ENCODE data around the gene CPVL.

DNA sequence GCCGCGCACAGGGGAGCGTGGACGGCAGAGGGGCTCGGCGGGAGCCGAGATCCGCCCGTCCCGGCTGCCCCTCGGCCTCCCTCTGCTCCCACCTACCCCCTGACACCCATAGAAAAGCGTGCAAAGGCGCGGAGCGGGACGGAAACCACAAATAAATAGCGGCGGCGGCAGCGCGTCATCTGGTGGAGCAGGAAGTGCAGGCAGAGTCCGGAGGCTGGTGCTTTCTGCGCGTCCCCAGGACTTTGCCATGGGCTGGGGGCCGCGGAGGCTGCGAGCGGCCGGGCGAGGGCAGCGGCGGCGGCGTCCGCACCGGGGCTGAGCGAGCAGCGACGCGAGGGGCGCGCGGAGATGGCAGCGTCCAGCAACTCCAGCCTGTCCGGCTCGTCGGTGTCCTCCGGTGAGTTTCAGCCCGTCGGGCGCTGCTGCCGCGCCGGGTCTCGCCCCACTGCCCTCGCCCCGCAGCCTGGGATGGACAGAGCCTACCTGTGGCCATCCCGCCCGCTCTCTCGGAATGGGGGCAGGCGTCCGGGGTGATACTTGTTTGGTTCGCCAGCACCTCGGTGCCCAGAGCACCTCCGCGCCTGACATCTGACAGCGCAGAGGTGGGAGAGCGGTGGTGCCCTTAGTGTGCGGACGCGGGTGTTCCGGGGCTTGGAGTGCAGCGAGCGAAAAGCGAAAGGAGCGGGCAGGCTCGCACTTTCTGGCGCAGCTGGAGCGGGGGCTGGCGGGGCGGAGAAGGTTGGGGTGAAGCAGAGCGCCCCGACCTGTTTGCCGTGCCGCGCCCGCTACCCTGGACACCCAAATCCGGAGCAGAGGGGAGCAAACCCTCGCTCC, 48.5 kb upstream of the CPVL start, which contains the start of gene CHN2:
- TF ChIP-seq MYC (IDR thresholded peaks at IDR 0.05; ENCODE audit: borderline replicate concordance, low read length) (no peak), EP300 (IDR thresholded peaks at IDR 0.05) (no peak), FOSL2 (IDR thresholded peaks at IDR 0.05) (no peak), FOSL2 (CRISPR knock-in tag; IDR thresholded peaks at IDR 0.05) (no peak), CEBPB (IDR thresholded peaks at IDR 0.05) (no peak), HDAC2 (IDR thresholded peaks at IDR 0.05) (no peak), CBX8 (IDR thresholded peaks at IDR 0.05) (no peak), JUNB (IDR thresholded peaks at IDR 0.05) (no peak)
- TF ChIP-seq, protein P1, sequence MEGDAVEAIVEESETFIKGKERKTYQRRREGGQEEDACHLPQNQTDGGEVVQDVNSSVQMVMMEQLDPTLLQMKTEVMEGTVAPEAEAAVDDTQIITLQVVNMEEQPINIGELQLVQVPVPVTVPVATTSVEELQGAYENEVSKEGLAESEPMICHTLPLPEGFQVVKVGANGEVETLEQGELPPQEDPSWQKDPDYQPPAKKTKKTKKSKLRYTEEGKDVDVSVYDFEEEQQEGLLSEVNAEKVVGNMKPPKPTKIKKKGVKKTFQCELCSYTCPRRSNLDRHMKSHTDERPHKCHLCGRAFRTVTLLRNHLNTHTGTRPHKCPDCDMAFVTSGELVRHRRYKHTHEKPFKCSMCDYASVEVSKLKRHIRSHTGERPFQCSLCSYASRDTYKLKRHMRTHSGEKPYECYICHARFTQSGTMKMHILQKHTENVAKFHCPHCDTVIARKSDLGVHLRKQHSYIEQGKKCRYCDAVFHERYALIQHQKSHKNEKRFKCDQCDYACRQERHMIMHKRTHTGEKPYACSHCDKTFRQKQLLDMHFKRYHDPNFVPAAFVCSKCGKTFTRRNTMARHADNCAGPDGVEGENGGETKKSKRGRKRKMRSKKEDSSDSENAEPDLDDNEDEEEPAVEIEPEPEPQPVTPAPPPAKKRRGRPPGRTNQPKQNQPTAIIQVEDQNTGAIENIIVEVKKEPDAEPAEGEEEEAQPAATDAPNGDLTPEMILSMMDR (IDR thresholded peaks at IDR 0.05) = no peak
- TF ChIP-seq, protein P2, sequence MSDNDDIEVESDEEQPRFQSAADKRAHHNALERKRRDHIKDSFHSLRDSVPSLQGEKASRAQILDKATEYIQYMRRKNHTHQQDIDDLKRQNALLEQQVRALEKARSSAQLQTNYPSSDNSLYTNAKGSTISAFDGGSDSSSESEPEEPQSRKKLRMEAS (IDR thresholded peaks at IDR 0.05) = no peak
- TF ChIP-seq, protein P3, sequence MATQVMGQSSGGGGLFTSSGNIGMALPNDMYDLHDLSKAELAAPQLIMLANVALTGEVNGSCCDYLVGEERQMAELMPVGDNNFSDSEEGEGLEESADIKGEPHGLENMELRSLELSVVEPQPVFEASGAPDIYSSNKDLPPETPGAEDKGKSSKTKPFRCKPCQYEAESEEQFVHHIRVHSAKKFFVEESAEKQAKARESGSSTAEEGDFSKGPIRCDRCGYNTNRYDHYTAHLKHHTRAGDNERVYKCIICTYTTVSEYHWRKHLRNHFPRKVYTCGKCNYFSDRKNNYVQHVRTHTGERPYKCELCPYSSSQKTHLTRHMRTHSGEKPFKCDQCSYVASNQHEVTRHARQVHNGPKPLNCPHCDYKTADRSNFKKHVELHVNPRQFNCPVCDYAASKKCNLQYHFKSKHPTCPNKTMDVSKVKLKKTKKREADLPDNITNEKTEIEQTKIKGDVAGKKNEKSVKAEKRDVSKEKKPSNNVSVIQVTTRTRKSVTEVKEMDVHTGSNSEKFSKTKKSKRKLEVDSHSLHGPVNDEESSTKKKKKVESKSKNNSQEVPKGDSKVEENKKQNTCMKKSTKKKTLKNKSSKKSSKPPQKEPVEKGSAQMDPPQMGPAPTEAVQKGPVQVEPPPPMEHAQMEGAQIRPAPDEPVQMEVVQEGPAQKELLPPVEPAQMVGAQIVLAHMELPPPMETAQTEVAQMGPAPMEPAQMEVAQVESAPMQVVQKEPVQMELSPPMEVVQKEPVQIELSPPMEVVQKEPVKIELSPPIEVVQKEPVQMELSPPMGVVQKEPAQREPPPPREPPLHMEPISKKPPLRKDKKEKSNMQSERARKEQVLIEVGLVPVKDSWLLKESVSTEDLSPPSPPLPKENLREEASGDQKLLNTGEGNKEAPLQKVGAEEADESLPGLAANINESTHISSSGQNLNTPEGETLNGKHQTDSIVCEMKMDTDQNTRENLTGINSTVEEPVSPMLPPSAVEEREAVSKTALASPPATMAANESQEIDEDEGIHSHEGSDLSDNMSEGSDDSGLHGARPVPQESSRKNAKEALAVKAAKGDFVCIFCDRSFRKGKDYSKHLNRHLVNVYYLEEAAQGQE (IDR thresholded peaks at IDR 0.05) = no peak

Data from A549 (cell line).